ENCODE results near the gene SELENOO.

The SELENOO gene

DNA sequence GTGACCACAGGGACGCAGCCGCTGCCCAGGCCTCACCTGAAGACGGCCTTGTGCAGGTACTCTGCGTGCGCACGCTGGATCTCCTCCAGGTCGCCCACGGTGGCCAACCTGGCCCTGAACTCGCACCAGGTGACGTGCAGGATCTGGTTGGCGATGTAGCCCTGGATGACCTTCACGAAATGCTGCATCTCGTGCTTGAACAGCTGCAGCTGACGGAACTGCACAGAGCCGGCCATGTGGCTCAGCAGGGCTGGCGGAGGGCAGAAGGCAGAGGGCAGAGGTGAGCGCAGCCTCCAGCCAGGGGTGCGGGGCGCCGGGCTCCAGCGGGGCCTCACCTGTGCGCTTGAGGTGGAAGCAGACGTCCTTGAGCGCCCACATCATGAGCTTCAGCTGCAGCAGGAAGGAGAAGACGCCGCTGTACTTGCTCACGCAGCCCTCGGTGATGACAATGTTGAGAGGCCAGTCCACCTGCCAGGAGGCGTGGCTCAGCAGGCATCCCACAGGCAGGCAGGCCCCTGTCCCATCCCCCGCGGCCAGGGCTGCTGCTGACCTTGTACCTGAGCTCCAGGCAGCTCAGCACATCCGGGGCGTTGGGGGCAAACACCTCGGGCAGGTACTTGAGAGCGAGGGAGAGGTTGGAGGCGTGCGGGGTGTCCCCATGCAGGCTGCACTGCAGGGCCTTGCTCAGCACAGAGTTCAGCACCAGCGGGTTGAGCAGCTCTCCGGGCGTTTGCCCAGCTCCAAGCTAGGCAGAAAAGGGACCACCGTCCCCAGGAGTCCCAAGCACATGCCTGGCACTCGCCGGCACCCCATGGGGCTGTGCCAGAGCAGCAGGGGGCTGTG lies 17.6 kb downstream of the SELENOO start:
- DNase-seq: no peak

DNA sequence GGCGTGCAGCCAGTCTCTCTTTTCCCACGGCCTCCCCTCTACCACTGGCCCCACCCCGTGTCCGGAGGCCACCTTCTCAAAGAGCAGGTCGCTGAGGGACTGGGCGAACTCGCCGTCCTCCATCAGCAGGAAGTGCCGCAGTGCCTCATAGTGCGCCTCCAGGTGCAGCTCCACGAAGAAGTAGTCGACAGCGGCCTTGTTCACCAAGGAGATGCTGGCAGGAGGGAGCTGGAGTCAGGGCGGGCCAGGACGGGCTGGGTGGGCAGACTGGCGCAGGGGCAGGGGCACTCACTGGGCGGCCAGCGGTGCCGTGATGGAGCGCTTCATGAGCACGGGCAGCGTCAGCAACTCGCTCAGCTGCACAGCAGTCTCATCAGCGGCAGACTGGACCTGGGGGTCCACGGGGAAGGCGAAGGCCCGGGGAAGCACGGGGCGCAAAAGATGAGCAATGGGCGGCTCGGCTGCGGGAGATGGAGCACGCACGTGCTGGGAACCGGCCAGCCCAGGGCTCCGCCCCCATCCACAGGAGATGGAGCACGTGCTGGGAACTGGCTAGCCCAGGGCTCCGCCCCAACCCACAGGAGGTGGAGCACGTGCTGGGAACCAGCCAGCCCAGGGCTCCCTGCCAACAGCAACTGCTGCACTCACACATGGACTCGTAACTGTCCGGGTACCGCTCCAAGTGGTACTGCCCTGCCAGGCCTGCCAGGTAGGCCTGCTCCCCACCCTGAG lies 18.4 kb downstream of the SELENOO start:
- no peak for DNase-seq

DNA sequence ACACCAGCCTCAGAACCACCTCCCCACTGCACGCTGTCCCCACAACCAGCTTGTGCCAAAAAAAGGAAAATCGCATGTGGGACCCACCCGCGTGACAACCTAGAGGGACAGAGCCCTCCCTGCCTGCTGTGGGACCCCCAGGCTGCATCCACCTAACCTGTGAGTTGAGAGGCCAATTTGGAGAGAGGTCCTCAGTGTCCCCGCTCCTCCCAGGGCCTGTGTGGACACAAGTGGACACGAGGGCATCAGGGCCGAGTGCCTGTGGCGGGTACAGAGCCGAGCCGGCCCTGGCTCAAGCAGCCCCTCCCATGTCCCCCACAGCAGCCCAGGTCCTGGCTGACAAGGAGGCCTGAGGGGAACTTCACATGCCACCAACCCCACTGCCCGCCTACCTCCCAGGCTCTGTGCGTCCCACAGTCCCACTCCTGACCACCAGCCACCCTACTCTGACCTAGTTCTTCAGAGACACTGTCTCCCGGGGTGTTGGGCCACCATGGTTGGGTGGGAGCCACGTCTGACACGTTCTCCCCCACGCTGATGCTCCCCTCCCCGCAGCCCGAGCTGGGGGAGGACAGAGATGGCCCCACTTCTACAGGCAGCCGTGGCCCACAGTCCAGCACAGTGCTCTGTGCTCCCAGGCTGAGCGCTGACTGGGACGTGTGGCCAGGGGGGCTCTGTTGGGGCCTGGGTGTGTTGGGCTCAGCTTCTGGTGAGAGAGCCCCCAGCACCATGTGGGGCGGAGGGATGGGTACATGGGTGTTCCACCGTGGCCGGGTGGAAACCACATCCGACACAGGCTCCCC lies 19.2 kb downstream of the SELENOO start:
- DNase-seq: no peak

- DNase-seq: no peak
Observed at GRCh38 chr22:50220603-50221409, 20.0 kb downstream of the SELENOO start.

DNA sequence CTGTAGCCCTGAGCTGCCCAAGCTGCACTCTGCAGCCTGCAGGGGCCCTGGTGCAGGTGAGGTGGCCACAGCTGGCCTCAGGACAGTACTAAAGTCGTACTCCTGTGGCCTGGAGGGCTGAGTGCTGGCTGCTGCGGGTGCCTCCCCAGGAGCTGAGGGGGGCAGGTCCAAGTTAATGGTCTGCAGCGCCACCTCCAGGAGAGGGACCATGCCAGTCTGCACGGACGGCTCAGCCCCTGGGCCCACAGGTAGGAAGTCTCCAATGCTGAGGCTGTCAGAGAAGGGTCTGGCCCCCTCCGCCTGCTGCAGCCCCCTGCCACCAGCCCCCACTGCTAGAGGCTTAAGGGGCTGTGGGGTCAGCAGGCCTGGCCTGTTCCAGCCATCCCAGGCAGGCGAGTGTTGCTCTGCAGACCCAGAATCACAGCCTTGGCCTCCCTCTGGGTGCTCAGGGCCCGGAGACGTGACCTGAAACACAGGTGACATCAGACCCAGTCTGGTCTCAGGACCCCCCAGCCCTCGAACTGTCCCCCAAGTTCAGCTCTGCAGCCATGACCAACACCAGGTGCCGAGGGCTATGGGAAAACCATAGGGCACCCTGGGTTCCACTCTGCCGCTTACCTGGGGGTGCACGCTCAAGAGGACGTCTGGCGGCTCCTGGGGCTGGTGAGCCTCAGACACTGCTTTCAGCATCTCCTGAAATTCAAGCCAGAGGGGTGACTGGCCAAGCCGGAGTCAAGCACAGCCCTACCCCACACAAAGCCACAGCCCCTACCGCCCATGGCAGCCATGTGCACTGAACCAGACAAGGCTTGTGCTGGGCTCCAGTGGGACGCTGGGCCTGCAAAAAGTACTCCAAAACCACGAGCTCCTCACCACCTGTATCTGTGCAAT lies 20.8 kb downstream of the SELENOO start:
- no peak for DNase-seq

- no peak for DNase-seq
Observed at GRCh38 chr22:50222508-50222907, 21.7 kb downstream of the SELENOO start.

DNA sequence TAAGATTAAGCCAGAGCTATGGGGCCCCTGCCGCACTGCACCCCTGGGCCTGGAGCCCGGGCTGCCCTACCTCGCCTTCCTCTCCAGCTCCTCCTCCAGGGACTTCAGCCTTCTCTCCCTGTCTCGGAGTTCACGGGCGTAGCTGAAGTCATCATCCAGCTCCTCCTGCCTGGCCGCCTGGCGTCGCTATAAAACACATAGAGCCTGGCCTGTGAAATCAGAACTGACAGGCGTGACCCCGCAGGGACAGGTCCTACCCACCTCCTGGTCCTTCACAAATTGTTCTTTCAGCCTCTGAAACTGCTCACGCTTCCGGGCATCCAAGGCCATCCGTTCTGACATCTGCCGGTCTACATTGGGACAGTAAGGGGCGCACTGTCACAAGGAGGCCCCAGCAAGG lies 23.3 kb downstream of the SELENOO start:
- DNase-seq: no peak

DNA sequence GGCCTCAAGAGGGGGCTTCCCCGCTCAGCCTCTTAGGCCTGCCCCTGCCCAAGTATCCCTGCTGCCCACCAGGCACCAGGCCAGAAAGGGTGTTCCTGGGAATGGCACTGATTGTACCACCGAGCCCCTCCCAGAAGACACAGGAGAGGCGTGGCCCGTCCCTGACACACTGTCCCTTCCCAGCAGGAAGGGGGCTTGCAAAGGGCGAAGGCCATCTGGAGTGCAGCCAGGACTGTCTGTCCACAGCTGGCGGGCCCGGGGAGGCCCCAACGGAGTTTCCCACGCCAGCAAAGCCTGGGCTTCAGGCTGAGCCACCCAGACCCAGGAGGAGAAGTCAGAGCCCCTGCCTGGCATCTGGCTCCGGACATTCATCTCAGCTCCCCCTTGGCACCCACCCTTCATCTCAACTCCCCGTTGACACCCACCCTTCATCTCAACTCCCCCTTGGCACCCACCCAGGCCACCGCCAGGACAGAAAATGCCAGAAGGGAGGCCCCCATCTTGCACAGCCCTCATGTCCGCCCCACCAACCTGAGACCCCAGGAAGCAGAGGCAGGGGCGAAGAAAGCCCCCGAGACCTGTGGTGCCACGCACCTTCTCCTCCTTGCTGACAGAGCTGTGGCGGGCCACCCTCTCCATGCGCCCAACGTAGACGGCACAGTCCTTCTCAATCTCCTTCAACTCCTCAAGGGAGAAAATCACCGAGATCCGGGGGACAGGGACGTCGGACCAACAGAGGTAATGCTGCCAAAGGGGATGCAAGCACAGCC lies 24.6 kb downstream of the SELENOO start:
- no peak for DNase-seq

DNA sequence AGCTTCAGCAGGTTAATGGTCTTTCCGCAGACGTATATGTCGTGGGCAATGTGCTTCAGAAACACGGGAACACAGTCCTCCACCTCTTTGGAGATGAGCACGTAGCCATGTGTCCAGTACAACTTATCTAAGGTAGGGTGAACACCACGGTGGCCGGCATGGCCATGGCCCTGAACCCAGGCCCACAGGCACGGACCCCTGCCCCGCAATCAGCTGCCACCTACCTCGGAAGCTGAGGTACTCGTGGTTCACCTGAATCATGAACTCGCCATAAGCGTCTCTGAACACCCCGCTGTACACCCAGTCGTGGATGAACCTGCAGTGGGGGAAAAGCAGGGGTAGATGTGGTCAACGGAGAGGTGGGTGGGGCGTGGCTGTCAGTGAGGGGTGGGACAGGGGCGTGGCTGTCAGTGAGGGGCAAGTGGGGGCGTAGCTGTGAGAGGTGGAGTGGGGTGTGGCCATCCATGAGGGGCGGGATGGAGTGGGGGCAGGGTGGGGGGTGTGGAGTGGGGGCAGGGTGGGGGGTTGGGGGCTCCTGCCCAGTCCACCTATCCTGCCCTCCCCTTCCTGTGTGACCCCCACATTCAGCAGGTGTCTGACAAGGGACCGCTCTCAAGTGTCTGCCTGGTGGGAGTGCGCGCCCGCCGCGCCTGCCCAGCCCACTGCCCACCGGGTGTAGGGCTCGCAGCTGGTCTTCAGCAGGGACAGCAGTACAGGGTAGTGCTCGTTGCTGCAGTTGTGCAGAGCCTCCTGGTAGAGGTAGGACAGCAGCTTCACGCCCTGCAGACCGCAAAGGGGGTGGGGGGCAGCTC lies 25.5 kb downstream of the SELENOO start:
- DNase-seq: no peak

- no peak for DNase-seq
Observed at GRCh38 chr22:50226875-50227165, 26.0 kb downstream of the SELENOO start.

- no peak for DNase-seq
Observed at GRCh38 chr22:50227579-50228215, 26.9 kb downstream of the SELENOO start.

DNA sequence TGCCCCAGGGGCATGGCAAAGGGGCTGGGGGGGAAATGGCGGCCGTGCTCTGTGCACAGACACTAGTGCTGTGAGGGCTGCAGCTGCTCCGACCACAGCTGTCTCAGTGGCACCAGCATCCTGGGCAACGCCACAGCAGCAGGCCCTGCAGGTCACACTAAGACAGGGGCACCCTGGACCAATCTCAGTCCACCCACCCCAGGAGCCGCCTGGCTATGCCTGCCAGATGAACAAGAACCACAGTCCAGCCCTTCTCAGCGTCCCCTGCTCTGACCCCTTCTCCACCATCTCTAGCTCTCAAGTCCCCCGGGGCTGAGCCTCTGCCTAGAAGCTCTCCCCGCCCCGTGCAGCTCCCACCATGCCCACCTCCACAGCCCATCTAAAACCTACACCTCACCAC lies 27.6 kb downstream of the SELENOO start:
- no peak for DNase-seq

DNA sequence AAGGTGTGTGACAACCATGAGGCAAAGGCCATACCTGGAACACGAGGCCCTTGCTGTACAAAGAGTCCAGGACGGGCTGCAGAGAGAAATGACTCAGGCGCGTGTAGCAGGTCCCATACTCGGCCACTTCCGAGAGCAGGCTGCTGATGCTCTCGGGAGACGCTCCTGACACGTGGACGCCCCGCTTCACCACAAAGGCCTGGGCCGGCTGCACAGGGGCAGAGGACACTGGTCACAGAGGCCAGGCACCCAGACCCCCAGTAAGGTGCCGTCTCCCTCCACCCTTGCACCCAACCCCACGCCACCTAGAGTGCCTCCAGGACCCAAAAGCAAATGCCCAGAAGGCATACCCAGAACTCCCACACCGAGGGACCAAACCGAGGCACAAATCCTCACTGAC lies 28.6 kb downstream of the SELENOO start:
- DNase-seq: no peak

GRCh38 chr22:50232481-50233151 lies 31.8 kb downstream of the SELENOO start:
- DNase-seq: no peak

- no peak for DNase-seq
Observed at GRCh38 chr22:50233223-50233622, 32.4 kb downstream of the SELENOO start.

GRCh38 chr22:50236731-50237409 lies 36.1 kb downstream of the SELENOO start:
- DNase-seq: no peak

DNA sequence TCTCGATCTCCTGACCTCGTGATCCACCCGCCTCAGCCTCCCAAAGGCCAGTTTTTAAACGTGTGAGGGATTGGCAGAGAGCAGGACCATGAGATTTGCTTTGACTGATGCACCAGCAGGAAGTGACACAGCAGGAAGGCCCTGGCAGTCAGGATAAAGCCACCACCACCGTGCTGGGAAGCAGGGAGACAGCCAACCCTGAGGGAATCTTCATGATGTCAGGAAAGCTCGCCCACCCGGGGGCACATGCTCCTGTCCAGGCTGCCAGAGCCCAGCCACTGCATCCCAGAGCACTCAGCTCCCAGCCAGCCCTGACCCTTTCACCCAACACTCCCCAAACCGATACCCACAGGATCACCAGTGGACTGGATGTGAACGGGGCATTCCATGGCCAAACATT lies 37.9 kb downstream of the SELENOO start:
- DNase-seq: no peak

- DNase-seq: no peak
Observed at GRCh38 chr22:50242406-50242949, 41.7 kb downstream of the SELENOO start.

Measured in activated T-cell treated with anti-CD3 and anti-CD28 coated beads, Interleukin-2, amount 50 U/mL, for 1 hour (primary cell).